Ectodermal cell (in vitro differentiated cells): ENCODE measurements around the gene MSANTD2.
A peak's percentile ranks its signal among the peaks of the same experiment; 100 is the strongest.

Experiments
- H3K27ac ChIP-seq: 2 replicates; pipeline ENCODE4 v1.7.0; 2013; ENCODE audit warnings: mild to moderate bottlenecking, low read depth, low read length; ENCODE audit not compliant: insufficient read depth, poor library complexity, severe bottlenecking
- H3K27me3 ChIP-seq: 2 replicates; pipeline ENCODE4 v1.7.0; 2013; ENCODE audit warnings: mild to moderate bottlenecking, low read length; ENCODE audit not compliant: insufficient read depth, control insufficient read depth, poor library complexity, severe bottlenecking
- H3K36me3 ChIP-seq: one replicate; pipeline ENCODE4 v1.7.0; 2013; ENCODE audit warnings: low read length; ENCODE audit not compliant: control insufficient read depth, insufficient read depth
- H3K4me1 ChIP-seq: one replicate; pipeline ENCODE4 v1.7.0; 2013; ENCODE audit warnings: low read length; ENCODE audit not compliant: control insufficient read depth, insufficient read depth
- H3K4me3 ChIP-seq: 2 replicates; pipeline ENCODE4 v1.7.0; 2013; ENCODE audit warnings: low read depth, low read length, control low read depth; ENCODE audit not compliant: insufficient read depth
- H3K9me3 ChIP-seq: 2 replicates; pipeline ENCODE4 v1.7.0; 2013; ENCODE audit warnings: mild to moderate bottlenecking, low read length, moderate library complexity; ENCODE audit not compliant: control insufficient read depth
- WGBS, 2 experiments: methylation state at CpG; one replicate each; pipeline ENCODE4 v1.1.7; 2013; ENCODE audit warnings: missing lambda C conversion rate in 2 of 2; 5-methylcytosine and 5-hydroxymethylcytosine counted together

MSANTD2 gene

DNA sequence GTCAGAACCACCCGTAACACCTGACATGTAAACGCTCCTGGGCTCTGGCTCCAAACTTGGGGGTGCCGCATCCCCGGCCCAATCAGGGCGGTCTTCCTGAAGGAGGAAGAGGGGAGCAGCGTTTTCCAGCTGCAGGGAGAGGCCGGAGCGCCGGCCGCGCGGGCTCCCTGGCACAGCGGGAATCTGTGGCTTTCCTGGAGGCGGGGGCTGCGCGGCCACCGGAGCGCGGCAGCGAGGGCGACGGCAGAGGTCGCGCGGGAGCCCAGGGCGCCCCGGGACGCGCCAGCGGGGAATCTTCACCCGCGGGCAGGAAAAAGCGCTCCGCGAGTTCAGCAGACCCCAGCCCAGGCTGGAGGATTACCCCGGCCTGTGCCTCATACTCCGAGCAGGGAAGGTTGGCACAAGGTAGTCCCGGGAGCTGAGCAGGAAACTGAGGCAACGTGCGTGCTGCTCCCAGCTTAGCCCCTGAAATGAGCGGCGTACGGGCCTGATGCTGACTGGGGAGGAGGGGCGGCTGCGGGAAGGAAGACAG lies 37.5 kb downstream of the MSANTD2 start:
- Histone ChIP-seq H3K27me3 (peaks cover 54% of the 10 kb centered on the region), H3K4me3 (peak overlapping the region; percentile 34)
- 1% methylated on average over 45 of the region's 45 CpGs for WGBS, 2 experiments

DNA sequence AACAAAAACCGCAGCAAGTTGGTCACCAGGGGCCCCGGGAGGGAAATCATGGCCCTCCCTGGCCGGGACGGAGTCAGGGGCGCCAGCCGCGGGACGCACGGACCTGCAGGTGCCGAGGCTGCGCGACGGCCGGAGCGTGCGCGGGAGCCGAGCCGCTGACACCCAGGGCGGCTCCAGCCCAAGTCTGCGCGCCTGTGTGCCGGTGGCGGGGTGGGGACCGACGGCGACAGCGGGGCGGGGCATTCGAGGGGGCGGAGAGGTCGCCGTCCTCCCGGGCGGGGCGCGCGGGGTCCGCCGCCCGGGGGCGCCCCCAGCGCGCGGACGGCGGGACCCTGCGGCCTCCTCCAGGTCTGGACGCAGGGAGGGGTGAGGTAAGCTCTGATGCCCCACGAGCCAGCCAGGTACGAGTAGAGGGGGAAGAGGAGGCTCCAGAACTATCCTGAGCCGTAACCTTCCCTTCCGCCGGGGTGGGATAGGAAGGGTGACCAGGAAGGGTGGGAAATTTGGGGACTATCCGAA lies 38.0 kb downstream of the MSANTD2 start, which contains the start of gene ESAM:
ESAM (minus strand) TSS at position 186 of the 519 bp plus-strand sequence; CDS start at position 50, 136 bp downstream.
- Histone ChIP-seq H3K4me3 (peak within 1 kb of the TSS; percentile 34), H3K27ac (no peak within 1 kb of the TSS), H3K27me3 (peaks cover 60% of the 10 kb centered on the region), H3K36me3 (no peaks in the 10 kb centered on the region), H3K4me1 (peaks cover 35% of the 10 kb centered on the region), H3K9me3 (no peaks in the 10 kb centered on the region)
- 1% methylated on average over 55 of the region's 55 CpGs for WGBS, 2 experiments

More for the DNA sequence above, 37.5 kb downstream of the MSANTD2 start:
- no peaks in the 10 kb centered on the region for H3K36me3 ChIP-seq
- peaks cover 35% of the 10 kb centered on the region for H3K4me1 ChIP-seq
- H3K27ac ChIP-seq, result no peak overlapping the region
- no peaks in the 10 kb centered on the region for H3K9me3 ChIP-seq

- Histone ChIP-seq H3K36me3 (no peaks in the 10 kb centered on the region), H3K4me3 (peak overlapping the region; percentile 34), H3K27ac (no peak overlapping the region), H3K4me1 (peaks cover 35% of the 10 kb centered on the region), H3K27me3 (peaks cover 66% of the 10 kb centered on the region), H3K9me3 (no peaks in the 10 kb centered on the region)
- WGBS, 2 experiments, result 3 to 5% methylated on average over 24 to 25 of the region's 25 CpGs
Measured at GRCh38 chr11:124761301-124762104, 38.7 kb downstream of the MSANTD2 start.

GRCh38 chr11:124760806-124761205 lies 39.4 kb downstream of the MSANTD2 start:
- peaks cover 67% of the 10 kb centered on the region for H3K27me3 ChIP-seq
- peaks cover 35% of the 10 kb centered on the region for H3K4me1 ChIP-seq
- H3K36me3 ChIP-seq, result no peaks in the 10 kb centered on the region
- WGBS, 2 experiments, result 55% methylated on average over 3 of the region's 3 CpGs
- no peaks in the 10 kb centered on the region for H3K9me3 ChIP-seq
- no peak overlapping the region for H3K4me3 ChIP-seq
- no peak overlapping the region for H3K27ac ChIP-seq

DNA sequence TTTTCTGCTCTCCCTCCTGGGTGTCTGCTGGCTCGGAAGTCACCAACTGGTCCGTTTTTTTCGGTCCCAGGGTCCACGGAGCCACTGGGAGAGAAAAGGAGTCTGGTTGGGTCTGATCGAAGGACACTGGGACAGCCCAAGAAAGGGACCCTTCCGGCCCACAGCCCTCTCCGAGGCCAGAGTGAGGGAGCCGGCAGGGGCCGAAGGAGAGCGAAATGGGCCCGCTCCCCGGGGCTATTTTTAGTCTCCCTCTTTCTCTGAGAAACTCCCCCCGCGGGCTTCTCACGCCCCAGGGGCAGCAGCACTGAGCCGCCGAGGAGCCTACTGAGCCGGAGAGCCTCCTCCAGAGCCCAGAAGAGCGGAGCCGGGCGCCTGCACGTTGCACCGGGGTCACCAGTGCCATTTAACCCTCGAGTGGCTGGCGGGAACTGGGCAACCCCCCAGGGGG lies 40.0 kb downstream of the MSANTD2 start:
- peaks cover 67% of the 10 kb centered on the region for H3K27me3 ChIP-seq
- 5 to 7% methylated on average over 25 of the region's 25 CpGs for WGBS, 2 experiments

DNA sequence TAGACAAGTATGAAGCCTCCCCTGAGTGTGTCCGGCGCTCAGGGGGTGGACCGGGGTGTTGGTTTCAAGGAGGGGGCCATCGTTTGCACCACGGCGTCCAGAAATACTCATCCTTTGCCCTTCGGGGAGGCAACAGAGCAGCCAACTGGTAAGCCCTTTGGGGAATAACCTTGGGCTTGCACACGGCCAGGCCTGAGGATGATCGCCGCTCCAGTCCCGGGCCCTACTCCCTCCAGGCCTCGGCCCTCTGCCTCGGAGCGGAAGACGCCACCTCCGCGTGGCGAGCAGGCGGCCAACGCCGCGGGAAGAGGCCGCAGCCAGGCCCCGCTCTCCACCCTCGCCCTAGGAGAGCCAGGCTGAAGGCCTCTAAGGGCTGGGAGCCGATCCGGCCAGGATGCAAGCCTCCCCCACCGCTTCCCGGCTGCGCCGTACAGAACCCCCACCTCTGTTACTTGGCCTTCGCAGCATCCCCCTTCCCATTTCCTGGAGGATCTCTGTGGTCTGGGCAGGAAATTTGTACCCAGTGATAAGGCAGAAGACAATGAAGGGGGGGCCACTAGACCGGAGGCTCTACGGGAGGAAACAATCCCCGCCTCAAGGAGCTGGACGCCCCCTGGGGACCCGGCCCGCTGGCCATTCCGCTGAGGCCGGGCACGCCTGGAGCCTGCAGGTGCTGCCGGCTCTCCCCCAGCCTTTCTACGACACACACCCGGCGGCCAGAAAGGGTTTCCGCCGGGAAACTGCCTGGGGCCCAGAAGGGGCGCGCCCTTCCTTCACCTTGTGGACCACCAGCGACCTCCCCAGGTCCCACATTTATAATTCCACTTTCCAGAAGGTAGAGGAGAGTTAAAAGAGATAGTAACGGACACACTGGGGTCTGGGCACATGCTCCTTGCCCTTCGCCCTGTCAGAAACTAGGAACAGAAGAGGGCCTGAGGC lies 40.7 kb downstream of the MSANTD2 start:
- Histone ChIP-seq H3K4me3 (peak overlapping the region; percentile 31), H3K36me3 (no peaks in the 10 kb centered on the region), H3K9me3 (no peaks in the 10 kb centered on the region), H3K4me1 (peaks cover 39% of the 10 kb centered on the region), H3K27ac (no peak overlapping the region), H3K27me3 (peaks cover 67% of the 10 kb centered on the region)
- WGBS, 2 experiments, result 11% methylated on average over 52 of the region's 52 CpGs

More for the DNA sequence above, 40.0 kb downstream of the MSANTD2 start:
- no peak overlapping the region for H3K27ac ChIP-seq
- H3K4me3 ChIP-seq, result no peak overlapping the region
- H3K9me3 ChIP-seq, result no peaks in the 10 kb centered on the region
- H3K4me1 ChIP-seq, result peaks cover 35% of the 10 kb centered on the region
- H3K36me3 ChIP-seq, result no peaks in the 10 kb centered on the region

DNA sequence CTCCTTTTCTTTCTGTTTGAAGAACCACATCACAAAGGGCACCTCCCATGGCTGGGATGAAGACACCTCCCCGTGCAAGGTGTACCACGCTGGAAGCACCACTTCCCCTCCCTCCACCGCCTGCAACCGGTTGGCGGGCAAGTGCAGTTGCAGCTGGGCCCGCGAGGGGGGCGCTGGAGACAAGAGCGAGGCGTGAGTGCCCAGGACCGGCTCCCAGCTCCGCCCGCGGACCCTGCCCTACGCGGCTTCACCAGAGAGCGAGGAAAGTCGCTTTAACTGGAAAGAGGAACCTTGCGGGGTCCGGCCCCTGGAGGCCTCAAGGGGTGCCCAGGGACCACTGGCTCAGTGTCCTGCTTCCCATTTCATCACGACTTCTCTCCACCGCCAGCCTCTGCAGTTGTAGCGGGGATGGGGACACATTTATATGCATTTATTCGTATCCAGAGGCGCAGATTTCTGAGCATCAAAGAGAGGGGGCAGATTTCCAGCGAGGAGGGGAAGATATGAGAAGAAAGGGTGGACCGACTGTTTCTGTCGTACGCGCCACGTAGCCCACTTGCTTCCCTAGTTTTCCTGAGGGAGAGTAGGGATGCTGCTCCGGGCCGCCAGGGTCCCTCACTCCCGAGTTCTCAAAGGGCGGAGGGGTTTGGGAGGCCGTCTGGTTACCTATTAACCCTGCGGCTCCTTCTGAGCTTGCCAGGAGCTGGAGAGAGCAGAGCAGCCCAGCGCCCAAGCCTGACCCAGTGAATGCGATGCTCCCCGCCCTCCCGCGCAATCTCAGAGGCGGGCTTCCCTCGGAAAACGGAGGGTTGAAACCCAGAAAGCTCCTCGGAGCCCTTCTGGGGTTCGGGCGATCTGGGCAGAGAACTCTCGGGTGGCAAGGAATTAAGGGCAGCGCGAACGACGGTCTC lies 41.6 kb downstream of the MSANTD2 start:
- no peaks in the 10 kb centered on the region for H3K36me3 ChIP-seq
- WGBS, 2 experiments, result 6 to 7% methylated on average over 53 of the region's 53 CpGs
- no peaks in the 10 kb centered on the region for H3K9me3 ChIP-seq
- H3K4me3 ChIP-seq, result peak overlapping the region; percentile 31
- no peak overlapping the region for H3K27ac ChIP-seq
- H3K27me3 ChIP-seq, result peaks cover 71% of the 10 kb centered on the region
- H3K4me1 ChIP-seq, result peaks cover 48% of the 10 kb centered on the region

DNA sequence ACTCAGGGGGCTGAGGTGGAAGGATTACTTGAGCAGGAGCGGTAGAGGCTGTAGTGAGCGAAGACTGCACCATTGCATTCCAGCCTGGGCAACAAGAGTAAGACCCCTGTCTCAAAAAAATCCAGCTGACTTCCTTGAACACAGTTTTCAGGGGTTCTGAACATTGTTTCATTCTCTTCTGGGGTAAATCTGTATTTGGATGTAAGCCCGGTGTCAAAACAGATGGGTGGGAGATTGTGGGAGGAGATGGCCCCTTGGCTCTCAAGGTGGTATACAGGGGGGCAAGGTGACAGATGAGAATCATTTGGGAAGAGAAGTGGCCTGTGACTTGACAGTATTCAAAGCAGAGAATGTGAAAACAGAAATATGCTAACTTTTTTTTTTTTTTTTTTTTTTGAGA lies 42.9 kb downstream of the MSANTD2 start:
- H3K27ac ChIP-seq, result no peak overlapping the region
- peaks cover 68% of the 10 kb centered on the region for H3K27me3 ChIP-seq
- H3K4me3 ChIP-seq, result no peak overlapping the region
- H3K36me3 ChIP-seq, result no peaks in the 10 kb centered on the region
- no peaks in the 10 kb centered on the region for H3K9me3 ChIP-seq
- H3K4me1 ChIP-seq, result peaks cover 49% of the 10 kb centered on the region
- 88 to 94% methylated on average over 3 of the region's 3 CpGs for WGBS, 2 experiments

DNA sequence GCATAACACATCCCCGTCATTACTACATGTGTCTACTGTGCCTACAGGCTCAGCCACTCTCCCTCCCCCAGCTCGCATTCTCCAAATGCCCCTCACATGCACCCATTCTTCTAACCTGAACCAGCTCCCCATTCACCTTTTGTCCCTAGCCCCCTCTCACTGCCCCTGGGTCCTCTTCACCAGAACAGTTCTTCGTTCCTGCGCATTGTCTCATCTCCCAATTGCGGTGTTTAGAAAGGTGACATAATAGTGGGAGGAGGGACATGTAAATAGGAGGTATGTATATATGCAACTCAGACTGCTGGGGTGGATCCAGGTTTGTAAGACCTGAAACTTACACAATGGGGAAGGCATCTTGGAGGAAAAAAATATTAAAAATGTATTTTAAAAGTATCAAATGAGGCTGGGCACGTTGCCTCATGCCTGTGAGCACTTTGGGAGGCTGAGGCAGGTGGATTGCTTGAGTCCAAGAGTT lies 43.4 kb downstream of the MSANTD2 start:
- Histone ChIP-seq H3K27me3 (peaks cover 68% of the 10 kb centered on the region), H3K9me3 (no peaks in the 10 kb centered on the region), H3K4me1 (peaks cover 46% of the 10 kb centered on the region), H3K27ac (no peak overlapping the region), H3K4me3 (no peak overlapping the region), H3K36me3 (no peaks in the 10 kb centered on the region)
- WGBS, 2 experiments, result 84 to 87% methylated on average over 6 of the region's 6 CpGs
